Measurements from ENCODE around the gene CNTROB. TPM values are rescaled to one million over a fixed set of nuclear protein-coding genes. Genes with fewer than 3 reads are reported as not detected.

CNTROB gene, protein sequence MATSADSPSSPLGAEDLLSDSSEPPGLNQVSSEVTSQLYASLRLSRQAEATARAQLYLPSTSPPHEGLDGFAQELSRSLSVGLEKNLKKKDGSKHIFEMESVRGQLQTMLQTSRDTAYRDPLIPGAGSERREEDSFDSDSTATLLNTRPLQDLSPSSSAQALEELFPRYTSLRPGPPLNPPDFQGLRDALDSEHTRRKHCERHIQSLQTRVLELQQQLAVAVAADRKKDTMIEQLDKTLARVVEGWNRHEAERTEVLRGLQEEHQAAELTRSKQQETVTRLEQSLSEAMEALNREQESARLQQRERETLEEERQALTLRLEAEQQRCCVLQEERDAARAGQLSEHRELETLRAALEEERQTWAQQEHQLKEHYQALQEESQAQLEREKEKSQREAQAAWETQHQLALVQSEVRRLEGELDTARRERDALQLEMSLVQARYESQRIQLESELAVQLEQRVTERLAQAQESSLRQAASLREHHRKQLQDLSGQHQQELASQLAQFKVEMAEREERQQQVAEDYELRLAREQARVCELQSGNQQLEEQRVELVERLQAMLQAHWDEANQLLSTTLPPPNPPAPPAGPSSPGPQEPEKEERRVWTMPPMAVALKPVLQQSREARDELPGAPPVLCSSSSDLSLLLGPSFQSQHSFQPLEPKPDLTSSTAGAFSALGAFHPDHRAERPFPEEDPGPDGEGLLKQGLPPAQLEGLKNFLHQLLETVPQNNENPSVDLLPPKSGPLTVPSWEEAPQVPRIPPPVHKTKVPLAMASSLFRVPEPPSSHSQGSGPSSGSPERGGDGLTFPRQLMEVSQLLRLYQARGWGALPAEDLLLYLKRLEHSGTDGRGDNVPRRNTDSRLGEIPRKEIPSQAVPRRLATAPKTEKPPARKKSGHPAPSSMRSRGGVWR
- total RNA-seq (2014; rRNA removed; shearing (Covaris generic)), result 22.0 and 34.0 TPM in 2 replicates

DNA sequence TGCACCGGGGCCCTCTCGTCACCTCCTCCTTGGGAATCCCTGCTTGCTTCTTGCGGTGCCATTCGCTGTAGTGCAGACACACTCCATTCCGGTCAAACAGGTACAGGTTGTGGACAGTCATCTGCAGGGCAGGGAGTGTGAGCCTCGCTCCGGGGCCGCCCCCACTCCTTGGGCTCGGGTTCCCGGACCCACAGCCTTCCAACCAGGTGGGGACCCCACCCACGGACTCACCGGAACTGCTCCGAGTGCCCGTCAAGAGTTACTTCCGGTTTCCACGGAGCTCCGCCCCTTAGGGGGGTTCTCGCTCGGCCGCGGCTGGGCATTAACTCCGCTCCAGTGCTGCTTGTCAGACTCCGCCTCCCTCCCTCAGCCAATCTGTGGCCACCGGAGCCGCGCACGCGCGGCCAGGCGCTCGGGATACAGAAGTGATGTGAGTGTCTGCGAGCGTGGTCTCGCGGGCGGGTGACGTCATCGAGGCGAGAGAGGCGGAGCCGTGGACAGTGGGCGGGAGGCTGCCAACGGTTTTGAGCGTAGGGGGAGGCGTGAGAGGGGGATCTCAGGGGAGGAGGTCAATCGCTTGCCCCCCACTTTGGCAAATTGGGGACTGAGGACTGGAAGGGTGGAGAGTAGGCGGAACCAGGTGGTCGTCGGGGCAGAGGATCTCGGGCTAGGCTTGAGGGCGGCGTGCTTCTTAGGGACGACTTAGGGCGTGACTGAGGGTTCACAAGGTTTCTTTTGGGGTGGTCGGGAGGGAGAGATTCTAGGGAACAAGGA is at the start of gene CNTROB, which contains the start of gene TRAPPC1:
CNTROB (plus strand) TSS at position 498 of the 774 bp plus-strand sequence. CDS start 874 bp downstream, outside the sequence.
TRAPPC1 (minus strand) TSS at position 238 of the 774 bp plus-strand sequence; CDS start at position 121, 117 bp downstream.

DNA sequence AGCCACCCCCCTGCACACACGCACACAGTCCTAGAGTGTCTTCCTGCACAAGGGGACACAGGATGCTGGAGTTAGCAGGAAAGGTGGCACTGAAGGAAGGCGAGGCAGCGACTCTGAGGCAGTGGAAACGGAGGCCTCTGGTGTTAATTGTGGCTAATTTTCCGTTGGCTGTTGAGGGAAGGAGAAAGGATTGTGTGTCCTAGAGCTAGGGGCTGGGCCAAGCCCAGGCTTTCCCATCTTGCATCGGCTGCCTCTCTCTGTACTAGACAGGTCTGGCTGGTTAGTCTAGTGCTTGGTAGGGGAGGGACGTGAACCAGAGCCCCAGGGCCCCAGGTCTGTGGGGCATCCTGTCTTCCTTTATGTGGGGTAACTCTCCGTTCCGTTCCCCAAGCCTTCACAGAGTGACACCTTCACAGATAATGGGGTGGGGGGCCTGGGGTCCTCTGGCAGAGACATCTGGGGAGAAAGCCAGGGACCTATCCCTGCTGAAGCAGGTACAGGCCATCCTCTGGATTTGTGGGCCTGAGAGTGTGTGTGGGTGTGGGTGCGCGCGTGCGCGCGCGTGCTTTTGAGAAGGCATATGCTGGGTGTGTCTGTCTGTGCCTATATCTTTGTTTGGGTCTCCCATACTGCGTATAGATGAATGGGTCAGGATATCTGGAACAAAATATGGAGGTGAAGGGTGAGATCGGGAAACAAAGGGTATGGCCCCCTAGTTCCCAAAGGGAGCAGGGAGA is 43.7 kb upstream of the CNTROB start, which contains the start of gene CHD3:
CHD3 (plus strand) TSS at position 606 of the 737 bp plus-strand sequence. CDS start 212 bp downstream, outside the sequence.

DNA sequence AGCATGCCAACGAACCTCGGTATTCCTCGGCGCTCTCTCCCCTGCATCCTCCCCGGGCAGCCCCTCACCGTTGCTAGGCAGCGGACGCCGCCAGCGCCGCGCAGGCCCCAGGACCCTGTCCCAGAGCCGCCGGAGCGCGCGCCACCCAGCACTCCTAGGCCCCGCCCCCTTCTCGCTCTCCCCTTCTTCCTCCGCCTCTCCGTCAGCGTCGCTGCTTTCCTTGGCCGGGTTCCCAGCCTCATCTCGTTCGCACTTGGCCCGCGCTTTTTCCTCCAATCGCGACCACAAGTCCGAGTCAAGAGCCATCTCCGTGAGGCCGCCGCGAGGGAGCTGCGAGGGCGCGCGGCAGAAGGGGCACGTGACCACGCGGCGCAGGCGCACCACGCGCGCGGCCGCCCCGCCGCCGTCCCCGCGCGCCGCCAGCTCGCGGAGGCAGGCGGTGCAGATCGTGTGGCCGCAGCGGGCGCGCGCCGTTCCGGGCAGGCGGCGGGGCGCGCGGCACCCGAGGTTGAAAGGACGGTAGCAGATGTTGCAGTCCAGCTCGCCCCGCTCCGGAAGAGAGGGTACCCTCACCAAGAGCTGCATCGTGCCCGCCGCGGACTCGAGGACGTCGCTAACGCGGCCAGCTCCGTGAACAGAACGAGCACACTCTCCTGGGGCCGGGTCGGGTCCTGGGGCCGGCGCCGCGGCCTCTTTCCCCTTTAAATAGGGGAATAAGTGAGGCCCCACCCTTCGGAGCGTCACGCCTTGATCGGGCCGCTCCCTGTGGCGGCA is 16.2 kb upstream of the CNTROB start, which contains the start of gene RNF227:
RNF227 (minus strand) TSS at position 679 of the 774 bp plus-strand sequence; CDS start at position 585, 94 bp downstream.

DNA sequence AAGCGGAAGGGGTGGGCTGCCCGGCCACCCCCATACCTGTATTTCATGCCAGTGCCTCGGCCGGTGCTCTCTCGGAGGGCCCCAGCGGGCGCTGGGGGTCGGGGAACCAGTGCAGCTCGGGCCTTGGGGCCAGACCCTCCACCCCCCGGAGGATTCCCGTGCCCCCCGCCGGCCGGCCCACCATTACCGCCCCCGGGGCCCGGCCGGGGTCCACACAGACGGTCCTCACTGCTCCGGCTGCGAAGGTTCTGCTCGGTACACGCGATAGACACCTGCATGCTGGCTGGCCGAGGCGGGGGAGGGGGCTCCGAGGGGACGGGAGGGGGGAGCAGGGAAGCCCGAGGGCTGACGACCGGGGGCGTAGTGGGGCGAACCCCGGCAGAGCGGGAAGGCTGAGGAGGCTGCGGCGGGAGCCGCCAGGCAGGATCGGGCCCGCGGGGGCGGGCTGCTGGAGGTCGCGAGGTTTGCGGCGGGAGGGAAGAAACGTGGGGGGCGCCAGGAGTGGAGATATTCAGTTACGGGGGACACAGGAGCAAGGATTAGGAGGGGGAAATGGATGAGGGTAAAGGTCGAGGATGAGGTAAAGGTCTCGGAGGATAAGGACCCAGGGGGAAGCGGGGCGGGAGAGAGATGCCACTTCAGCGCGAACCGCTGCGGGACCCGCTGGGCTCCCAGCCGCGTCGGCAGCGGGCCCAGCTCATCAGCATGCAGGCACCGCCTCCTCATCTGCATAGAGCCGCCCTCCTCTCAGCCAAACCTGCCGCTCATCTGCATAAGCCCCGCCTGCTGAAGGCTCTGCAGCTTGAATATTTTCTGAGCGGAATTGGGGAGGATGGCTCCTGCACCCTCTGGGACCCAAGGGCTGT is 2.6 kb upstream of the CNTROB start, which contains the start of gene KCNAB3:
KCNAB3 (minus strand) TSS at position 699 of the 866 bp plus-strand sequence; CDS start at position 278, 421 bp downstream.

Small RNA genes within 50 kb of the gene (small RNA-seq; reads per million reads assigned to genes)
- 61.9 reads per million, percentile 95 among the genes with 10 or more reads in this experiment for gene SCARNA21

Other genes starting within 250 kb of the CNTROB start
- gene TP53, start 244.7 kb upstream of the CNTROB start, total RNA-seq (2014; rRNA removed; shearing (Covaris generic)), result 40.1 and 41.7 TPM in 2 replicates
- 10.4 and 22.0 TPM in 2 replicates for gene WRAP53, start 243.7 kb upstream of the CNTROB start, total RNA-seq (2014; rRNA removed; shearing (Covaris generic))
- gene EFNB3, start 227.0 kb upstream of the CNTROB start, total RNA-seq (2014; rRNA removed; shearing (Covaris generic)), result 2.6 and 3.1 TPM in 2 replicates
- 4.2 and 8.5 TPM in 2 replicates for gene DNAH2, start 214.5 kb upstream of the CNTROB start, total RNA-seq (2014; rRNA removed; shearing (Covaris generic))
- gene KDM6B, start 98.0 kb upstream of the CNTROB start, total RNA-seq (2014; rRNA removed; shearing (Covaris generic)), result 38.3 and 73.9 TPM in 2 replicates
- gene TMEM88, start 77.1 kb upstream of the CNTROB start, total RNA-seq (2014; rRNA removed; shearing (Covaris generic)), result 1.4 TPM in 1 of 2 replicates, not detected in the other
- gene NAA38, start 74.6 kb upstream of the CNTROB start, total RNA-seq (2014; rRNA removed; shearing (Covaris generic)), result 159 and 172 TPM in 2 replicates
- gene CYB5D1, start 74.2 kb upstream of the CNTROB start, total RNA-seq (2014; rRNA removed; shearing (Covaris generic)), result 9.3 and 11.5 TPM in 2 replicates
- gene CHD3, start 43.4 kb upstream of the CNTROB start, total RNA-seq (2014; rRNA removed; shearing (Covaris generic)), result 77.9 and 83.9 TPM in 2 replicates
- 3.0 and 4.1 TPM in 2 replicates for gene RNF227, start 15.9 kb upstream of the CNTROB start, total RNA-seq (2014; rRNA removed; shearing (Covaris generic))
- gene KCNAB3, start 2.4 kb upstream of the CNTROB start, total RNA-seq (2014; rRNA removed; shearing (Covaris generic)), result 2.0 and 4.4 TPM in 2 replicates
- 38.9 and 39.0 TPM in 2 replicates for gene TRAPPC1, start 260 bp upstream of the CNTROB start, total RNA-seq (2014; rRNA removed; shearing (Covaris generic))
- gene GUCY2D, start 70.4 kb downstream of the CNTROB start, total RNA-seq (2014; rRNA removed; shearing (Covaris generic)), result not detected in 2 replicates
- gene ALOX15B, start 106.9 kb downstream of the CNTROB start, total RNA-seq (2014; rRNA removed; shearing (Covaris generic)), result 0.26 and 0.32 TPM in 2 replicates
- gene ALOX12B, start 155.5 kb downstream of the CNTROB start, total RNA-seq (2014; rRNA removed; shearing (Covaris generic)), result 0.19 and 0.94 TPM in 2 replicates
- gene ALOXE3, start 186.3 kb downstream of the CNTROB start, total RNA-seq (2014; rRNA removed; shearing (Covaris generic)), result not detected in 2 replicates
- gene HES7, start 191.9 kb downstream of the CNTROB start, total RNA-seq (2014; rRNA removed; shearing (Covaris generic)), result 0.91 and 1.2 TPM in 2 replicates
- 27.1 and 44.5 TPM in 2 replicates for gene PER1, start 220.2 kb downstream of the CNTROB start, total RNA-seq (2014; rRNA removed; shearing (Covaris generic))
- gene VAMP2, start 230.7 kb downstream of the CNTROB start, total RNA-seq (2014; rRNA removed; shearing (Covaris generic)), result 9.0 and 10.5 TPM in 2 replicates
- 22.0 and 23.0 TPM in 2 replicates for gene TMEM107, start 244.2 kb downstream of the CNTROB start, total RNA-seq (2014; rRNA removed; shearing (Covaris generic))